Uterus (tissue), 2 donors: ENCODE results near the gene PSMD5.

Experiments
- POLR2A ChIP-seq, 2 donors: fragments of 450-650 bp; IDR thresholded peaks; one replicate each; pipeline ENCODE4 v1.6.1; 2016; ENCODE audit warnings: antibody characterized with exemption in 2 of 2, mild to moderate bottlenecking in 1 of 2, moderate library complexity in 1 of 2
- TF ChIP-seq, protein P1 (sequence below), 4 experiments: fragments of 200-600 bp in 2 of 4; fragments of 450-650 bp in 2 of 4; sonication (generic) in 2 of 4; IDR thresholded peaks; one replicate each; pipeline ENCODE4 v1.5.1; 2016 to 2019; ENCODE audit warnings: antibody characterized with exemption in 4 of 4, mild to moderate bottlenecking in 2 of 4, moderate library complexity in 1 of 4

- TF ChIP-seq, protein P1, sequence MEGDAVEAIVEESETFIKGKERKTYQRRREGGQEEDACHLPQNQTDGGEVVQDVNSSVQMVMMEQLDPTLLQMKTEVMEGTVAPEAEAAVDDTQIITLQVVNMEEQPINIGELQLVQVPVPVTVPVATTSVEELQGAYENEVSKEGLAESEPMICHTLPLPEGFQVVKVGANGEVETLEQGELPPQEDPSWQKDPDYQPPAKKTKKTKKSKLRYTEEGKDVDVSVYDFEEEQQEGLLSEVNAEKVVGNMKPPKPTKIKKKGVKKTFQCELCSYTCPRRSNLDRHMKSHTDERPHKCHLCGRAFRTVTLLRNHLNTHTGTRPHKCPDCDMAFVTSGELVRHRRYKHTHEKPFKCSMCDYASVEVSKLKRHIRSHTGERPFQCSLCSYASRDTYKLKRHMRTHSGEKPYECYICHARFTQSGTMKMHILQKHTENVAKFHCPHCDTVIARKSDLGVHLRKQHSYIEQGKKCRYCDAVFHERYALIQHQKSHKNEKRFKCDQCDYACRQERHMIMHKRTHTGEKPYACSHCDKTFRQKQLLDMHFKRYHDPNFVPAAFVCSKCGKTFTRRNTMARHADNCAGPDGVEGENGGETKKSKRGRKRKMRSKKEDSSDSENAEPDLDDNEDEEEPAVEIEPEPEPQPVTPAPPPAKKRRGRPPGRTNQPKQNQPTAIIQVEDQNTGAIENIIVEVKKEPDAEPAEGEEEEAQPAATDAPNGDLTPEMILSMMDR (IDR thresholded peaks at IDR 0.05) = no peak
- no peak for TF ChIP-seq POLR2A (IDR thresholded peaks at IDR 0.05)
Measured at GRCh38 chr9:120776788-120777187, 65.9 kb downstream of the PSMD5 start.
